Measurements from ENCODE around the gene GPR15.

DNA sequence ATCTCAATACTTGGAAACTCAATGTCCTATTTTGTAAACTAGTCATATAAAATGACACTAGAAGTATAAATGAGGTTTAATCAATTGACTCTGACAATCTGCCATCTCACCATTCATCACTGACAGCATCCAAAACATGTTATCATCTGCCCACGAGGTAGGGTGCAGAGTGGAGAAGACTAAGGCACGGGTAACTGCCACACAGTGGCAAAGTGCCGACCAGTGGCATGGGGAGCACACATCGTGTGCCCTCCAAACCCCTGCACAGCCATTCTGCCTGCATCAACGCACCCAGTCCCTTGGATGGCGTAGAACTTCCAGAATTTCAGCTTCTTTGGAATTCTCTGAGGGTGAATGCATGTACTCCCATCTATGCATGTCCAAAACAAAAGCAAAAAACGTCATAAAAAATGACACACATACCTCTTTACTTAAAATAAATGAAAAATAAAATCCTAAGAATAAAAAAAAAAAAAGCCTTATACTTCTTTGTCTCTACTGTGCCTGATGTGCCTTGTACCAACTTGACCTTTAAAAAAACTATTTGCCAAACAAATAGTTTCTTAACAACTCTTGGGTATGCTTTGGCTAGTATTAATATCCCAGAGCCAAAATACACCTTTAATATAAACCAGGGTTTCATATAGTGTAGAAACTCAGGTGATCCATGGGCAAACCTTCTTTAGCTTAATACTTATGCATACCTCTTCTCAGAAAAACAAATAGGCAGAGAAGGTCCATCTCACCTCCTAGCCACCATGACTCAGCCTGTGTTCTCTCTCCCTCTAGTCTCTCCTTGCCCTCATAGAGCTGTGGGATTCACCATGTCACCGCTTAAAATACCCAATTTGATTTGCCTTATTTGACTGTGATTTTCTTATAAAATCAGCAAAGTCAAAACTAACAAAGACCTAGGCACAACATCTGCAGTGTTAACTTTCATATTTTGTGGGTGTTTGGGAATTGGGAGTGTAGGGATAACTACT, 48.9 kb downstream of the GPR15 start:
- TF ChIP-seq POLR2A (IDR thresholded peaks at IDR 0.05) (no peak), CTCF (IDR thresholded peaks at IDR 0.05 in 8 of 11, conservative IDR thresholded peaks at IDR 0.05 in 3 of 11) (no peak), POLR2AphosphoS5 (IDR thresholded peaks at IDR 0.05) (no peak)

Measured in spleen (tissue), 7 donors.